ENCODE results near the gene MARCKSL1. TPM values are rescaled to one million over a fixed set of nuclear protein-coding genes. Genes with fewer than 3 reads are reported as not detected.

MARCKSL1 gene
- total and polyA plus RNA-seq, 2 of the 13 experiments (the other 11 are each of a cell fraction or from before 2014, with no cell fraction given) = 81.9 to 155 TPM

DNA sequence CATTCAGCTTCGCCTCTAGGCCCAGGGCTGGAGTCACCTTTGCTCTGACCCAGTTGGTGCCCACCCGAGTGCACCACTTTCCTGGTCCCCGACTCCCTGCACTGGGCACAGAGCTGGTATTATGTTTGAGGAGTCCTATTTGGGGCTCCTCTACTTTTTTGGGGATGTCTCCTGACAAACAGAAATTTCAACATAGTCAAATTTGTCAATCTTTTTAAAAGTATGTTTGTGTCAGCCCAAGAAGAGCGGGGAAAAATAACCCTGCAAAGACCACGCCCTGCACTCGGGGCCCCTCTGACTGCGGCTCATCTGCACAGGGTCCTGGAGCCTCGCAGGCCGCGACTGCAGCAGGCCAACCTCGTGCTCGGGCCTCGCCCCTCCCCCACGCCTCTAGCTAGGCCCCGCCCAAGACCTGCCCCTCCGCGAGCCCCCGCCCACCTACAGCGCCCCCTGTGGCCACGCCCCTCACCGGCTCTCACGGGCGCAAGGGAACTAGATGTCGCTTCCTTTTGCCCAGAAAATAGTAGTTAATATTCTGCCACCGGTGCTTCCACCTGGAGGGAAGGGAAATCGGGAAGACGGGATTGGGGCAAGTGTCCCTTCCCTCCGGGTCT is 14.9 kb upstream of the MARCKSL1 start (continued):
- TF ChIP-seq ZNF615 (CRISPR knock-in tag; IDR thresholded peaks at IDR 0.05; ENCODE audit: borderline replicate concordance) = no peak
- no peak for TF ChIP-seq IRF9 (CRISPR knock-in tag; IDR thresholded peaks at IDR 0.05; ENCODE audit: borderline replicate concordance)
- TF ChIP-seq, protein P1, sequence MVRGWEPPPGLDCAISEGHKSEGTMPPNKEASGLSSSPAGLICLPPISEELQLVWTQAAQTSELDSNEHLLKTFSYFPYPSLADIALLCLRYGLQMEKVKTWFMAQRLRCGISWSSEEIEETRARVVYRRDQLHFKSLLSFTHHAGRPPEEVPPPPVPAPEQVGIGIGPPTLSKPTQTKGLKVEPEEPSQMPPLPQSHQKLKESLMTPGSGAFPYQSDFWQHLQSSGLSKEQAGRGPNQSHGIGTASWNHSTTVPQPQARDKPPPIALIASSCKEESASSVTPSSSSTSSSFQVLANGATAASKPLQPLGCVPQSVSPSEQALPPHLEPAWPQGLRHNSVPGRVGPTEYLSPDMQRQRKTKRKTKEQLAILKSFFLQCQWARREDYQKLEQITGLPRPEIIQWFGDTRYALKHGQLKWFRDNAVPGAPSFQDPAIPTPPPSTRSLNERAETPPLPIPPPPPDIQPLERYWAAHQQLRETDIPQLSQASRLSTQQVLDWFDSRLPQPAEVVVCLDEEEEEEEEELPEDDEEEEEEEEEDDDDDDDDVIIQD (CRISPR knock-in tag; IDR thresholded peaks at IDR 0.05; ENCODE audit: low read depth) = 0 out of 2 replicates have a peak, but pooled peaks have one; percentile 25
- no peak for TF ChIP-seq BATF2 (CRISPR knock-in tag; IDR thresholded peaks at IDR 0.05)
- no peak; the same call in 1 of the 2 replicates for TF ChIP-seq SAP130 (CRISPR knock-in tag; IDR thresholded peaks at IDR 0.05; ENCODE audit: low read depth)
- TF ChIP-seq ZNF326 (CRISPR knock-in tag; IDR thresholded peaks at IDR 0.05; ENCODE audit: borderline replicate concordance) = no peak
- 0 out of 2 replicates have a peak, but pooled peaks have one; percentile 35 for TF ChIP-seq SMAD3 (CRISPR knock-in tag; IDR thresholded peaks at IDR 0.05)
- TF ChIP-seq CBX5 (CRISPR knock-in tag; IDR thresholded peaks at IDR 0.05; ENCODE audit: borderline replicate concordance) = peak; percentile 86
- TF ChIP-seq ZNF3 (CRISPR knock-in tag; IDR thresholded peaks at IDR 0.05) = no peak
- TF ChIP-seq MED8 (CRISPR knock-in tag; IDR thresholded peaks at IDR 0.05; ENCODE audit: insufficient replicate concordance) = no peak
- 0 out of 2 replicates have a peak, but pooled peaks have one; percentile 36 for TF ChIP-seq MTA1 (CRISPR knock-in tag; IDR thresholded peaks at IDR 0.05; ENCODE audit: borderline replicate concordance)
- TF ChIP-seq KLF11 (CRISPR knock-in tag; IDR thresholded peaks at IDR 0.05) = 0 out of 2 replicates have a peak, but pooled peaks have one; percentile 59
- TF ChIP-seq, protein P2, sequence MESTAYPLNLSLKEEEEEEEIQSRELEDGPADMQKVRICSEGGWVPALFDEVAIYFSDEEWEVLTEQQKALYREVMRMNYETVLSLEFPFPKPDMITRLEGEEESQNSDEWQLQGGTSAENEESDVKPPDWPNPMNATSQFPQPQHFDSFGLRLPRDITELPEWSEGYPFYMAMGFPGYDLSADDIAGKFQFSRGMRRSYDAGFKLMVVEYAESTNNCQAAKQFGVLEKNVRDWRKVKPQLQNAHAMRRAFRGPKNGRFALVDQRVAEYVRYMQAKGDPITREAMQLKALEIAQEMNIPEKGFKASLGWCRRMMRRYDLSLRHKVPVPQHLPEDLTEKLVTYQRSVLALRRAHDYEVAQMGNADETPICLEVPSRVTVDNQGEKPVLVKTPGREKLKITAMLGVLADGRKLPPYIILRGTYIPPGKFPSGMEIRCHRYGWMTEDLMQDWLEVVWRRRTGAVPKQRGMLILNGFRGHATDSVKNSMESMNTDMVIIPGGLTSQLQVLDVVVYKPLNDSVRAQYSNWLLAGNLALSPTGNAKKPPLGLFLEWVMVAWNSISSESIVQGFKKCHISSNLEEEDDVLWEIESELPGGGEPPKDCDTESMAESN (CRISPR knock-in tag; conservative IDR thresholded peaks at IDR 0.05) = 0 out of 2 replicates have a peak, but pooled peaks have one; percentile 25
- TF ChIP-seq ZNF333 (CRISPR knock-in tag; IDR thresholded peaks at IDR 0.05; ENCODE audit: borderline replicate concordance) = no peak
- no peak for TF ChIP-seq NFRKB (IDR thresholded peaks at IDR 0.05)
- TF ChIP-seq ZNF354B (CRISPR knock-in tag; IDR thresholded peaks at IDR 0.05) = no peak
- peak; percentile 8; the same call in 1 of the 2 replicates for TF ChIP-seq YEATS4 (CRISPR knock-in tag; IDR thresholded peaks at IDR 0.05; ENCODE audit: borderline replicate concordance)
- no peak for TF ChIP-seq SALL2 (CRISPR knock-in tag; IDR thresholded peaks at IDR 0.05)
- TF ChIP-seq, protein P3, sequence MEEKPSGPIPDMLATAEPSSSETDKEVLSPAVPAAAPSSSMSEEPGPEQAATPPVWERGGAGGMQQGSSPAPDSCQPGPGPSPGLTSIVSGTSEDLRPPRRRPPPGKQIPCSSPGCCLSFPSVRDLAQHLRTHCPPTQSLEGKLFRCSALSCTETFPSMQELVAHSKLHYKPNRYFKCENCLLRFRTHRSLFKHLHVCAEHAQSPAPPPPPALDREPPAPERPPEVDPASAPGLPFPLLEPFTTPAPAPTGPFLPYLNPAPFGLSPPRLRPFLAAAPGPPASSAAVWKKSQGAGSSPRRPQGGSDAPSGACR (CRISPR knock-in tag; IDR thresholded peaks at IDR 0.05) = no peak
- TF ChIP-seq ZNF543 (CRISPR knock-in tag; IDR thresholded peaks at IDR 0.05) = no peak
- TF ChIP-seq BORCS8-MEF2B (CRISPR knock-in tag; IDR thresholded peaks at IDR 0.05) = no peak
- TF ChIP-seq CTCF (CRISPR knock-in tag; IDR thresholded peaks at IDR 0.05) = peak; percentile 69
- no peak for TF ChIP-seq CHCHD3 (CRISPR knock-in tag; IDR thresholded peaks at IDR 0.05)
- no peak for TF ChIP-seq NFE2L2 (IDR thresholded peaks at IDR 0.05; ENCODE audit: low read length)

All from HepG2 (cell line).